Superior temporal gyrus (tissue), 1 donor: ENCODE data around the gene C19orf25.

Experiments
- DNase-seq: peaks from one replicate; pipeline ENCODE4 v3.0.0-alpha.2; 2016; ENCODE audit errors: extremely low spot score

Gene C19orf25

DNA sequence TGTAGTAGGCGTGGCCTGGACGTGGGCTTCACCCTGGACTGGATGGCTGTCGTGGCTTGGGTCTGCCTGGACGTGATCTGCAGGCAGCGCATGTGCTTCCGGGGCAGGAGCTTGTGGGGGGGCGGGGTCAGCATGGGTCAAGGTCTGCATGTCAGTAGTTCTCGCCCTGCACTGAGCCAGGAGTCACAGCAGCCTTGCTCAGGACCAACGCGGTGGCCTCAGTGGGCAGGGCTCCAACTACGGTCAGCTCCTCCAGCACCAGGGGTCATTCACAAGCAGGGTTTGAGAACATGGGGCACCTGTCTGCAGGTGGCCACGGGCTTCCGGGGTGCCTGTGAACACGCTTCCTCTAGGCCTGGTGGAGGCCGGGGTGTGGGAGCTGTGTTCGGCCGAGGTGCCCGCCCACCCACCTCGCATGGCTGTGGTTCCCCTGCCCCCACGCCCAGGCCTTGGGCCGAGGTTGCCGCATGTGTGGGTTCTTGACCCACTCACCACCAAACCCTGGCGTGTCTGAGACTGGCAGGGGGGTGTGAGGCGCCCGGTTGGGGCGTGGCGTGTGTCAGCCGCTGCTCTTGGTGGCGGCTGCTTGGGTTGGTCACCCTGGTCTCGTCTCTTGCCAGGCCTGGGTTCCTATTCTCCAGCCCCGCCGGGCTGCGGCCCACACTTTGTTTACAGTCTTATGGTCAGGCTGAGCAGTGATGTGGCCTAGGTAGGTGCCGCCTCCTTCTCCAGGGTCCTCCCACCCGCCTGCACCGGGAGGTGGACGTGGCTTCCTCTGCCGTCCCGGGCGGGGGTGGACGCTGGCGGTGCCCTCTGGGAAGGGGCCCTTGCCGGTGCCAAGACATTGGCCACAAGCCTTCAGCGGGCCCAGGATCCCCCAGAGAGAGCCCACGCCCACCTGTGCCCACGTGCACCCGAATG lies 45.6 kb downstream of the C19orf25 start:
- DNase-seq, result no peak

DNA sequence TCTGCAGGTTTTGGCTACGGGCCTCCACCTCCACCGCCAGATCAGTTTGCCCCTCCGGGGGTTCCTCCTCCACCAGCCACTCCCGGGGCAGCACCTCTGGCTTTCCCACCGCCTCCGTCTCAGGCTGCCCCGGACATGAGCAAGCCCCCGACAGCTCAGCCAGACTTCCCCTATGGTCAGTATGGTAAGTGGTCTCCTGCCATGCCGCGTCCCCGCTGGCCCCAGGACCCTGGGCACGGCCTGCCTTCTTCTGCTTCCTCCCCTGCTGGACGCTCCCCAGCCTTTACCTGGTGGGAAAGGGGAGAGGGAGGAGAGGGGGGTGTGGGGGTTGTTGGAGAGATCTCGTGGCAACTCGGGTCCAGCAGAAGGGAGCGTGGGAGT lies 46.5 kb downstream of the C19orf25 start:
- no peak for DNase-seq

DNA sequence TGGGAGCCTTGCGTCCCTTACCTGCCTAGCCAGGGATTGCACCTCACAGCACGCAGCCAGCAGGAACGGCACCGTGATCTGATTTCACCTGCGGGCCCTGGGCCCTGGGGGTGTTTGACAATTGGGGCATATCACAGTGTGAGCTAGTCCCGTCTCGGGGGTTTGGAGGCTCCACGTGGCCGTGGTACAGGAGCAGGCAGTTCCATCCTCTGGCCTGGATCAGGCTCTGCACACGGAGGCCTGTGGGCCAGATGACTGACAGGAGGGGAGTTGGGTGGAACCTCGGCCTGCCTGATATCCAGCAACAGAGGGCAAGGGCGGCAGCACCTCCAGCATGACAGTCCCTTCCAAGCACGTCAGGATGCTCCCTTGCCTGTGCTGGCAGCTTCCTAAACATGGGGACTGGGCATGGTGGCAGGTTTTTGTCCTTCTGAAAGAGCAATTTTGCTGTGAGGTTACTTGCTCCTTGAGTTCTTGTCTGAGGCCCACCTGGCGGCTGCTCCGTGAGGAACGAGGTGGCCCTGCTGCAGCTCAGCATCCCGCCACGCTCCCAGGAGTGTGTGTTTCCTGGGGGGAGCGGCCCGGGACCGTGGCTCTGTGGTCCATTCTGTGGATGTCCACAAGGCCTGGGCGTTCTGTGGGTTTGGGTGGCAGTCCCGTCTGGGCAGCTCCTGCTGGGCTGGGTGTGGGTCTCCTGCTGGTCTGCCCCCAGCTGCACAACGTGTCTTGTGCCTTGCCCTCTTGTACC lies 47.1 kb downstream of the C19orf25 start:
- no peak for DNase-seq

DNA sequence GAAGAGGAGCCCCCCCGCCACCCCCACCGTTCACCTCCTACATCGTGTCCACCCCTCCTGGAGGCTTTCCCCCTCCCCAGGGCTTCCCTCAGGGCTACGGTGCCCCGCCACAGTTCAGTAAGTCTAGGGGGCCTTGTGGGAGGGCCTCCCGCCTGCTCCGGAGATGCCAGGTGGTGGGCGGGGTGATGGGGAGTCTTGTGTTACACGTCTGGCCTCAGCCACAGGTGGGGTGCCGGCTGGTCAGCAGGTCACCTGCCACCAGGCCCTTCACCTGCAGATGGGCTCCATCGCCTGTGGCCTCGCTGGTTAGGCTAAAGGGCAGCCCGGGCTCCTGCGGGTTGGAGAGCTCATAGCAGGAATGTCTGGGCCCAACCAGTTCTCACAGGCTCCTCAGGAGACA lies 48.8 kb downstream of the C19orf25 start:
- DNase-seq, result no peak

DNA sequence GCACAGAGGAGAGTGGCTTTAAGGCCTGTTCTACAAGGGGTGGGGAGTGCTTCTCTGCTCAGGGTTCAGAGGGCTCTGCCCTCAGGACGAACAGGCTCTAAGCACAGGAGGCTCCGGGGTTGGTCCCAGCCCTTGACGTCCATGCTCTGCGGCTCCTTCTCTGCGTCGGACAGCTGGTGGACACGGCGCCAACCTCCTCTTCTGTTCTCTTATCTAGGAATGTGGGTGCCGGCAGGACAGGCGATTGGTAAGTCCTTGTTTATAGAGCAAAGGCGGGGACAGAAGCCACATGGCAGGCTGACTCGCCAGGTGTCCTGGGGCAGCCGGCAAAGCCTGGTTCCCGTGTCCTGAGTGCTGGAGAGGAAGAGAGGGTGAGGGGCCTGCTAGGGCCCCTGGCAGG lies 49.3 kb downstream of the C19orf25 start:
- DNase-seq, result no peak

DNA sequence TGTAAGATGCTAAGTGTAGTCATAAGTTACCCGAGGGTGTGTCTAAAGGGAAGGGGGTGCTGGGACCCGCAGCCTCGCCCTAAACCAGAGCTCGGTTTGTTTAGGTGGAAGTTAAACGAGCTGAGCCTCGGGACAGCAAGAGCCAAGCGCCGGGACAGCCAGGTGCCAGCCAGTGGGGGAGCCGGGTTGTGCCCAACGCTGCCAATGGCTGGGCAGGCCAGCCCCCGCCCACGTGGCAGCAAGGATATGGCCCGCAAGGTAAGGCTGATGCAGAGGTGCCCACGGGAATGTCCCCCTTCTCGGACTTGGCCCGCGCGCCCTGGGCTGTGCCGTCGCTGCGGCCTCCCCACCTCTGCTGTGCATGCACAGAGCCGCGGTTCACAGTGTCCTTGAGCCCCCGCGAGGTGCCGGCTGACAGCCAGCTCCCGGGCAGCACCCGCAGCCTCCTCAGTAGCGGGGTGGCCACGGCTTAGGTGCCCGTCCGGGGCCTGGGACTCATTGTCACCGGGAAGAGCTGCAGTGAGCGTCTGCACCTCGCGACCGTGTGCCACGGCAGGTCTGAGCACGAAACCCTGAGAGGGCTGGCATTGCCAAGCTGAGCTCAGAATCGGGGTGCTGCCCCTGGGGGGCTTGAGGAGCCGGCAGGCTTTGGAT lies 50.1 kb downstream of the C19orf25 start:
- no peak for DNase-seq

DNA sequence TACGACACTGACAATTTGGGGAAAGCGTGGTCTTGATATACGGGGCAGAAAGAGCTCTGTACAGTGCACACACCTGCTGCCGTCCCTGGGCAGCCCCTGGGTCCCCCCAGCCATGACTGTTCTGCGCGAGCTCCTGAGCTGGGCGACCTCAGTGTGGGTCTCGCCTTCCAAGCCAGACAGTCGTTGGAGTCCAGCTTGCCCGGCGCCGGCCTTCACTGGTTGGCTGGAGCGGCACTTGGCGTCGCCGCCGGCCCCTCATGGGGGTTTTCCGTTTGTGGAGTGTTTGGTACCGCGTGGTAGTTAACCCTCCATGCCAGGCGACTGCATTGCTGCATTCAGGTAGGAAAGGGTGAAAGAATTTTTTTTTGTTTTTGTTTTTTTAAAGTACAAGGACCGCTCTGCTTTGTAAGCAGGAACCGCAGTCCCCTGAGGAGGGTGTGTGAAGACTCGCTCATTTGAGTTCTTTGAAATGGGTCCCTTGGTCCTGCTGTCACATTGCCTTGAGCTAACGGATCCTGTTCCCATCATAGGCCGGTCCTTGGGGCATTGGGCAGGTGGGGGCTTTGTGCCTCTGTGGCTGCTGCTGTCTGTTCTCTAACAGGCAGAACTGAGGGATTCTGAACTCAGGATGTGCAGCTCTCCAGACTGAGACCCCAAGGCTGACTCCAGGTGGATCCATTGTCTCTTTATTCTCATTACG lies 51.6 kb downstream of the C19orf25 start:
- no peak for DNase-seq

DNA sequence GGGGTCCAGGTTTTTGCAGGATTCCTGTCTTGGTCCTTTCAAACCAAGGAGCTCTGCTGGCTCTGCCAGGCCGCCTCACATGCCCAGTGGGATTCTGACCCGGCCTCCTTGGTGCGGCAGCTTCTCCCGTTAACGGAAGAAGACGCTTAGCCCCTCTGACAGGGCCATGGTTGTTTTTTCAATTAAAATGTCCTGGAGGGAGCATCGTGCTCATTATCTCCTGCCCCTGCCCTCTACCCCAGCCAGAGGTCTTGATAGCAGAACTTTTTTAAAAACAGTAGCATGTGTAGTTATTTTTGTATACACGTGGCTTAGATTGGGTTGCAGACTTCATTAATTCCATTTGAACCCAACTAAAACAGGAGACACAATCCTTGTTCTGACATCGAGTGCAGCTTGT lies 52.3 kb downstream of the C19orf25 start:
- no peak for DNase-seq

DNA sequence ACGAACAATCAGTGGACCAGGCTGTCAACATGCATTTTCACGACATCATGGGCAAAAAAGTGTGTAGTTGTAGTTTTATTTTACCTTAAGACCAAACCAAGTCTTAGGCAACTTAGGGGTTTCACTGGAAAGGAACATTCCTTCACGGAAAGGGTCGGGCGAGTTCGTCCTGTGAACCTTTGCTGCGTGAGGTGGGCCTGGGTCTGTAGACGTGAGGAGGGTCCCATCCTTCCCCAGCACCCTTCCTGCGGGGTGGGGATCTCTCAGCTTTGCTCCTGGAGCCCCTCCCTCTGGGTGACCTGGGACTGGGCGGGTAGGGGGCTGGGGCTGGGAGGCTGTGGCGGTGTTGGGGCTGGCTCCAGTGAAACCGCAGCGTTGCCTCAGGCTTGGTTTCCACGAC lies 53.1 kb downstream of the C19orf25 start:
- no peak for DNase-seq

DNA sequence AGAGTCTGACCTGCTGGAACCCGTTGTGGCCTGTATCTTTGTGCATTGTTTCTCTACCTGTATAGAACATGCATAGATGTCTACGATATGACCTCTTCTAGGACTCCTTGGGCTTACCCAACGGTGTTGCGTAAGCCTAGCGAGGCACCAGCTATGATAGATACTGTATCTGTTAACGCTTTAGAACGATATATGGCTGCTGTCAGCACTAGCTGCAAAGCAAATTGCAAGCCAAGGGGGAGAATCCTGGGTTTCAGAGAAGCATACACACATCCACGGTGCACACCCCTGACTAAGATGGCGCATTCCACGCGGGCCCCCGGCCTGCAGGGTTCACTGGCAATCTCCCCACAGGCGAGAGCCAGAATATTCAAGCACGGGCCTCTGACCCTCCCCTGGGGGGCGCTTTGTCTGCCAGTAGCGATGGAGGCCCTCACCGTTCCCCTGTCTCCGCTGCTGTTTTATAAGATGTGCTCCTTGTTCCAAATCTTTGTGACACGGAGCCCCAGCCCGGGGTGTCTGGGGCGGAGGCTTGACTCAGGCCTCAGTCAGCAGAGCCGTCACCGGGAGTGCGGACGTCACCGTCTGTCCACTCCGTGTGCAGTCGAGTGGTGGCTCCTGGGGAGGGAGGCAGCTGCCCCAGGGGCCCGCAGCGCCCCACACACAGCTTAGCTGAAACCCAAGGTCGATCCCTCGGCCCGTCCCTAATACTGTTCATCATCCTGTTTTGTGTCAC lies 53.7 kb downstream of the C19orf25 start:
- no peak for DNase-seq

DNA sequence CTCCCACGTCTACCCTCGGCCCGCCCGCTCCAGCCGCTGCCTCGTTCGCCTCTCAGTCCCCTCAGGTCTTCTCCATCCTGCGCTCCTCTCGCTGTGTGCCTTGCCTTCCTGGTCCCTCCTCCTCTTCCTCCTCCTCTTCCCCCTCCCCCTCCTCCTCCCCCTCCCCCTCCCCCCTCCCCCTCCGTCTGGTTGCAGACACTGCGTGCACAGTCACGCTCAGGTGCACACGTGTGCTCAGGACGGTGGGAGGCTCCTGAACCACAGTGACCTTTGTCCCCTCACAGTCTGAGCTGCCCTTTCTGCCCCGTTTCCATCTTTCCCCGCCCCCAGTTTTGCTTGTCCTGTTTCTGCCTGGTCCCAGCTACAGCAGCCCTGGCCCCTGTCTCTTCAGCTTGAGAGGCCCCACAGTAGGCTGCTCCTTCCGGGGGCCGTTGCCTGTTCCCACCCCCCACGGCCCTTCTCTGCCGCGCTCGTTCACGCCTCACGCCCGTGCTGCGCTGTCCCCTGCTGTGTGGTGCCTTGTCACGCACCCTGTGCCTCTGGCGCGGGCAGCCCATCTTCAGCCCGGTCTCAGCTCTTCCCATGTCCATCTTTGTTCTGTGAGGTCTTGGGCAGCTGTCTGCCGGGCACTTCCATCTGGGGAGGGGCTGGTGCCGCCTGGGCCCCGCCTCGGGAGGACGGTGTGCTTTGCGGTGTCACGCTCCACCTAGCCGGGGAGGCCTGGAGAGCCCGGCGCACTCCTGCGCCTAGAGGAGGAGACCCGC lies 54.6 kb downstream of the C19orf25 start:
- no peak for DNase-seq

DNA sequence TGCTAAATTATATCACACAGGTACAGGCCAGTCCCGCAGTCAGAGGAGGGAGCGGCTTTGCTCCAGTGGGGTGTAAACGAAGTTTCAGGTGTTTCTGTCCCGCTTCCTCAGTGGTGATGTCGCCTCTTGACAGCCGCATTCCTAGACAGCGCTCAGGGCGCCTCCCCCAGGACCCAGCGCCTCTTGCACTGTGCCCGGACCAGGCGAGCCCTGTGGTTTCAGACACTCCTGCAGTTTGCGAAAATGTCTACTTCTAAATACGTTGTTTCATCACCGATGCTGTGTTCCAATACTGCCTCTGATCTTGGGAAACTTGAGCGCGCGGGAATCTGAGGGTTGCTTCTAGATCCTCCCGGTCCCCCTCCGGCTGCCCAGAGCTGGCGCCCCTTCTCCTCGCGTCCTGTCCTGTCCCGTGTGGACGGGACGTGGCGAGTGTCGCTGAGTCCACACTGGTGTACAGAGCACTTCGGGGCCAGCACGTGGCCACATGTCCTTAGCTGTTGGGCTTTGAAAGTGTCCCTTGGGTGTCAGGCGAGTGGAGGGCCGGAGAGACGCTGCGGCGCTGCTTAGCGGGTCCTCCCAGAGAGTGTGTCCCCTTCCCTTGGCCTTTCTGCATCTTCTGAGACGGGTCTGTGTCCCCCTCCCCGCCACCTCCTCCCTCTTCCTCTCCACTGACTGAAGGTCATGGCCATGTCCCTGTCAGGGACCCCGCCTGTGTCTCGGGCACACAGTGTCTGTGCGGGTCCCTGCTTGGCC lies 55.4 kb downstream of the C19orf25 start:
- DNase-seq, result no peak
